ENCODE results near the gene ADGRB2.

ADGRB2 gene

DNA sequence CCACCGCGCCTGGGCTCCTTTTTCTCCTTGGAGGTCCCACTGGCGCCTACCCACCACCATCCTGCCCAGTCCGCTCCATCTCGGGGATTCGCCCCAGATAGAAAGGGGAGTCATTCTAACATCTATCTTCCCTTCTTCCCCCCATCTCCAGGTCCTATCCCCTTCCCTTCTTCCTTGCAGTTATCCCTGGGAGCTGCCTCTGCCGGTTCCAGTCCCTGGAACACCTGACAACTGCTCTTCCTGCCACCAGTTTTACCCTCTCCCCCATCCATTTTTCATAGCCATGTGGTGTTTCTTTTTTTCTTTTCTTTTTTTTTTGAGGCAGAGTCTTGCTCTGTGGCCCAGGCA is 48.3 kb downstream of the ADGRB2 start:
- POLR2A ChIA-PET = interaction anchor here (0.7 to 7.4 kb wide), 4 partner anchors 9 to 71 kb away, joined by 3 to 101 read pairs (median 4); partner anchors contain the start of genes COL16A1 and PEF1
- H3K4me3 ChIP-seq (ENCODE audit: low read depth, low read length) = peak overlapping the region; percentile 21; the same call in 1 of the 2 replicates
- TF ChIP-seq, protein P1, sequence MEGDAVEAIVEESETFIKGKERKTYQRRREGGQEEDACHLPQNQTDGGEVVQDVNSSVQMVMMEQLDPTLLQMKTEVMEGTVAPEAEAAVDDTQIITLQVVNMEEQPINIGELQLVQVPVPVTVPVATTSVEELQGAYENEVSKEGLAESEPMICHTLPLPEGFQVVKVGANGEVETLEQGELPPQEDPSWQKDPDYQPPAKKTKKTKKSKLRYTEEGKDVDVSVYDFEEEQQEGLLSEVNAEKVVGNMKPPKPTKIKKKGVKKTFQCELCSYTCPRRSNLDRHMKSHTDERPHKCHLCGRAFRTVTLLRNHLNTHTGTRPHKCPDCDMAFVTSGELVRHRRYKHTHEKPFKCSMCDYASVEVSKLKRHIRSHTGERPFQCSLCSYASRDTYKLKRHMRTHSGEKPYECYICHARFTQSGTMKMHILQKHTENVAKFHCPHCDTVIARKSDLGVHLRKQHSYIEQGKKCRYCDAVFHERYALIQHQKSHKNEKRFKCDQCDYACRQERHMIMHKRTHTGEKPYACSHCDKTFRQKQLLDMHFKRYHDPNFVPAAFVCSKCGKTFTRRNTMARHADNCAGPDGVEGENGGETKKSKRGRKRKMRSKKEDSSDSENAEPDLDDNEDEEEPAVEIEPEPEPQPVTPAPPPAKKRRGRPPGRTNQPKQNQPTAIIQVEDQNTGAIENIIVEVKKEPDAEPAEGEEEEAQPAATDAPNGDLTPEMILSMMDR (IDR thresholded peaks at IDR 0.05; ENCODE audit: insufficient read depth, low read length, missing control alignments) = no peak
- no peak for DNase-seq (ENCODE audit: low read depth, low spot score)
- CTCF ChIA-PET = interaction anchor here (0.7 to 8.6 kb wide), 38 partner anchors 9 to 289 kb away, joined by 3 to 117 read pairs (median 6); partner anchors contain the start of genes COL16A1, PEF1 and PTP4A2

DNA sequence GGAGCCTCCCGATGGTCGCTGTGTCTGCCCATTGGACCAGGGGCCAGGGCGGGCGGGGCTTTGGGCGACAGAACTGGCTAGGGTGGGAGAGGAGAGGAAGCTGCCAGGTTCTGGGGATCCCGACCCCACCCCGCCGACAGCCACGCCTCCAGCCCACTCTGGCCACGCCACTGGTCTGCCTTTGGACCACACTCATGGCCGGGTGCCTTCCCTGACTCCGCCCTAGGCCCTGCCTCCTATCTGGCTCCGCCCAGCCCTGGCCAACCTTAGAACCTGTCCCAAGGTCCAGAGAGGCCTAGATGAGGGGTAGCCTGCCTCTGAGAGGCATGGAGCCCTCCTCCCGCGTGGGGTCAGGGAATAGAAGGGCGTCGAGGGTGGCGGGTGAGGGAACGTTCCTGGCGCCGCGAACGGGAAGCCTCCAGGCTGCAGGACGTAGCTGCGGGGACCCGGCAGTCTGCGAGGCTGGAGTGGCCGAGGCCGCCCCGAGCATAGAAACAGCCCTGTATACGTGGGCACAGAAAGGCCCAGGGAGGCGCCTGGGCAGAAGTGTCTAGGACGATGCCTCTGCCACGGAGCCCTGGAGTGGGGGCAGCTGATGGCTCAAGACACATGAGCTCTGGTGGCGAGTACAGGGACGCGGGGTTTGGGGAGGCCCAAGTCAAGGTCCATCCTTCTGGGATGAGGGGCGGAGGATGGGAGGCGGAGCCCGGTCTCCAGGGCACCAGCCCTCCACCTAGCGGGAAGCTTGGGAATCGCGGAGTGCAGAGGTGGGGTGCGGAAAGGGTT is 48.9 kb downstream of the ADGRB2 start:
- CTCF ChIA-PET = interaction anchor here (0.5 to 8.6 kb wide), 39 partner anchors 8 to 290 kb away, joined by 3 to 117 read pairs (median 6); partner anchors contain the start of genes COL16A1, PEF1 and PTP4A2
- TF ChIP-seq, protein P1 (IDR thresholded peaks at IDR 0.05; ENCODE audit: insufficient read depth, low read length, missing control alignments) = peak; percentile 92
- POLR2A ChIA-PET = interaction anchor here (0.7 to 7.4 kb wide), 4 partner anchors 10 to 70 kb away, joined by 3 to 101 read pairs (median 4); partner anchors contain the start of genes COL16A1 and PEF1
- peak overlapping the region; percentile 45 for H3K4me3 ChIP-seq (ENCODE audit: low read depth, low read length)
- no peak for DNase-seq (ENCODE audit: low read depth, low spot score)

DNA sequence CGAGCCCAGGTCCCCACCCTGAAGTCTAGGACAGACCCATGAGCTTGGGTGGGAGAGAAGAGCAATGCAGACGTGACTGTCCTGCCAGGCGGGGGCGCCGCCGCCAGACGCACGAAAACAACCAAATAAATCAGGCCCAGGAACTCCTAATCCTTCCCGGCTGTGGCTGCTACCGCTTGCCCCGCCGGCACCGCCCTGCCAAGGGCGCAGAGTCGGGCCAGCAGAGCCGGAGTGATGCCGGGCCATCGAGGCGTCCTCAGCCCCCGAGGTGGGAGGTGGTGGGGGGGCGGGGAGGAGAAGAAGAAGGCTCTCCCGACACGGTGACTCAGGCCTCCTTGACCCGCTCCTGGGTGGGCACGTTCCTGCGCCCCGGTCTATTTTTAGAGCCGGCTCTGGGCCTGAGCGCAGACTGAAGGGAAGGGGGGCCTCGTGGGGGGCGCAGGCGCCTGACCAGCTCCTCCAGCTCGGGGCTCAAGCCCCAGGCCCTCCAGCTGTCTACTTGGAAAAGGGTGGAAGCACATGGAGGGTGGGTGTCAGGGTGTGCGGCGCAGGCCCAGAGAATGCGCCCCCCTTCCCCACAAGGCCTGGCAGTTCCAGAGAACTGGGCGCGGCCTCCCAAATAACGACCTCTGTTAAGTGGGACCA is 49.6 kb downstream of the ADGRB2 start:
- H3K4me3 ChIP-seq (ENCODE audit: low read depth, low read length) = peak overlapping the region; percentile 33
- CTCF ChIA-PET = interaction anchor here (0.7 to 8.6 kb wide), 19 partner anchors 12 to 307 kb away, joined by 3 to 117 read pairs (median 16); partner anchors contain the start of gene COL16A1
- TF ChIP-seq, protein P1 (IDR thresholded peaks at IDR 0.05; ENCODE audit: insufficient read depth, low read length, missing control alignments) = peak; percentile 67
- no peak for DNase-seq (ENCODE audit: low read depth, low spot score)
- POLR2A ChIA-PET = interaction anchor here (0.6 to 7.4 kb wide), 3 partner anchors 12 to 68 kb away, joined by 3 to 101 read pairs (median 3); partner anchors contain the start of gene COL16A1

DNA sequence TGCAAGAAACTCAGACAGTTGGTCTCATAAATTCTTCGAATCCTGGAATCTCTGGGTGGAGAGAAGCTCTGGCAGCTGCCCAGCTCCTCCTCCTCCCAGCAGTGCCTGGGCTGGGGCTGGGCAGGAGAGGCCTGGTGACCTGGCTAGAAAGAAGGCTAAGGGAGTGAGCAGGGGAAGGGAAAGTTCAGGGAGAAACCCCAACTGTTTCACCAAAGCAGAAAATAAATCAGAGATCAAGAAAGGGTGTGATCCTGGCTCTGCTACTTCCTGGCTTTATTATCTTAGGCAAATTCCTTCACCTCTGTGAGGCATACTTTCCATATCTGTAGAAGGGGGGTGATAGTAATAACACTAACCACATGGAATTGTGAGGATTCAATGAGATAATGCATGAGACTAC is 51.5 kb downstream of the ADGRB2 start:
- ChIA-PET POLR2A (interaction anchor here (1.2 to 7.4 kb wide), 2 partner anchors 10 to 22 kb away, joined by 4 to 101 read pairs; partner anchors contain the start of gene COL16A1), CTCF (interaction anchor here (0.7 to 8.6 kb wide), 12 partner anchors 9 to 144 kb away, joined by 3 to 117 read pairs (median 5); partner anchors contain the start of gene COL16A1)
- DNase-seq (ENCODE audit: low read depth, low spot score) = peak; percentile 74
- H3K4me3 ChIP-seq (ENCODE audit: low read depth, low read length) = no peak overlapping the region
- TF ChIP-seq, protein P1 (IDR thresholded peaks at IDR 0.05; ENCODE audit: insufficient read depth, low read length, missing control alignments) = no peak

DNA sequence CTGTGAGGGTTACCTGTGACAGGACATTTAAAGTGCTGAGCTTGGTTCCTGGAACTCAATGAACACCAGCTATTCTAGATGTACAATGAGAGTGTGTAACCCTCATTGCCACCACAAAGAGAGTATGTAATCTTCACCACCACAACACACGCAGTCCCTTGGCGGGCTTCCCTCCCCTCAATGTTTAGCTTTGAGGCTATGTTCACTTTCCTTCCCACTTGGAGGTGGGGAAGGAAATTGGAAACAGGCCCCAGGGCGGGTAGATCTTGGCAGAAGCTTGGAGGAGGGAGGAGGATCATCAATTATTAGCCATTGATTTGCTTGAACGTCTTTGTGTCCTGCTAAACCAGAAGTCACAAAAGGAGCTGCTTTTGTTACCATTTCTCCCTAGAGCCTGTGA is 52.1 kb downstream of the ADGRB2 start:
- no peak overlapping the region; the same call in 1 of the 2 replicates for H3K4me3 ChIP-seq (ENCODE audit: low read depth, low read length)
- POLR2A ChIA-PET = interaction anchor here (1.2 to 7.4 kb wide), 2 partner anchors 9 to 22 kb away, joined by 4 to 101 read pairs; partner anchors contain the start of gene COL16A1
- CTCF ChIA-PET = interaction anchor here (0.7 to 8.6 kb wide), 12 partner anchors 9 to 144 kb away, joined by 3 to 117 read pairs (median 5); partner anchors contain the start of gene COL16A1
- TF ChIP-seq, protein P1 (IDR thresholded peaks at IDR 0.05; ENCODE audit: insufficient read depth, low read length, missing control alignments) = no peak
- DNase-seq (ENCODE audit: low read depth, low spot score) = no peak
